ENCODE data around the gene ANP32A.

DNA sequence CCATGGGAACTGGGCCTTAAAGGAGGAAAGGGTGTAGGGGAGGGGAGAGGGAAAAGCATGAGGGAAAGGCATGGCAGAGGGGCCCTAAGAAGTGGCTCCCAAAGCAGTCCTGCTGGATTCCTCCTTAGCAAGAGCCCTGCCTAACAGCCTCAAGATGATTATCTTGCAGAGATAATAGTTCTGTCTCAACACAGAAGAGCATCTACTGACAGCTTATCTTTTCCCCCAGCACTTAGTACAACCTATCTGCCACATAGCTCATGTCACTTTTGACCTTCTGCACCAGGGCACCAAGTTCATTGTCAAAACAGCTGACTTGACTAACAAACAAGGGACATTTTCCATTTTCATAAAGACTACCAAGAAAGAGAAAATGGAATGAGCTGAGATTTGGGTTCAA lies 86.3 kb downstream of the ANP32A start:
- TF ChIP-seq, protein P1, sequence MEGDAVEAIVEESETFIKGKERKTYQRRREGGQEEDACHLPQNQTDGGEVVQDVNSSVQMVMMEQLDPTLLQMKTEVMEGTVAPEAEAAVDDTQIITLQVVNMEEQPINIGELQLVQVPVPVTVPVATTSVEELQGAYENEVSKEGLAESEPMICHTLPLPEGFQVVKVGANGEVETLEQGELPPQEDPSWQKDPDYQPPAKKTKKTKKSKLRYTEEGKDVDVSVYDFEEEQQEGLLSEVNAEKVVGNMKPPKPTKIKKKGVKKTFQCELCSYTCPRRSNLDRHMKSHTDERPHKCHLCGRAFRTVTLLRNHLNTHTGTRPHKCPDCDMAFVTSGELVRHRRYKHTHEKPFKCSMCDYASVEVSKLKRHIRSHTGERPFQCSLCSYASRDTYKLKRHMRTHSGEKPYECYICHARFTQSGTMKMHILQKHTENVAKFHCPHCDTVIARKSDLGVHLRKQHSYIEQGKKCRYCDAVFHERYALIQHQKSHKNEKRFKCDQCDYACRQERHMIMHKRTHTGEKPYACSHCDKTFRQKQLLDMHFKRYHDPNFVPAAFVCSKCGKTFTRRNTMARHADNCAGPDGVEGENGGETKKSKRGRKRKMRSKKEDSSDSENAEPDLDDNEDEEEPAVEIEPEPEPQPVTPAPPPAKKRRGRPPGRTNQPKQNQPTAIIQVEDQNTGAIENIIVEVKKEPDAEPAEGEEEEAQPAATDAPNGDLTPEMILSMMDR (IDR thresholded peaks at IDR 0.05) = no peak
- TF ChIP-seq POLR2A (IDR thresholded peaks at IDR 0.05) = no peak

All from testis (tissue), 2 donors.